Parathyroid adenoma (tissue), 2 donors: ENCODE results near the gene HGS.

ENCODE experiments used
- H2AFZ ChIP-seq: fragments of 300-600 bp; sonication (generic); one replicate; pipeline ENCODE4 v1.7.0; 2017; ENCODE audit warnings: antibody characterized with exemption, mild to moderate bottlenecking
- H3K27ac ChIP-seq: fragments of 300-600 bp; sonication (generic); one replicate; pipeline ENCODE4 v1.7.0; 2017
- H3K27me3 ChIP-seq: fragments of 300-600 bp; sonication (generic); one replicate; pipeline ENCODE4 v1.7.0; 2017; ENCODE audit warnings: low read length; ENCODE audit not compliant: control insufficient read depth, insufficient read depth
- H3K36me3 ChIP-seq: fragments of 300-600 bp; sonication (generic); one replicate; pipeline ENCODE4 v1.7.0; 2017; ENCODE audit warnings: low read length; ENCODE audit not compliant: control insufficient read depth, insufficient read depth
- H3K4me1 ChIP-seq: fragments of 300-600 bp; sonication (generic); one replicate; pipeline ENCODE4 v1.7.0; 2017; ENCODE audit warnings: control low read depth
- H3K4me2 ChIP-seq: fragments of 300-600 bp; sonication (generic); one replicate; pipeline ENCODE4 v1.7.0; 2017; ENCODE audit warnings: low read length
- H3K4me3 ChIP-seq: fragments of 300-600 bp; sonication (generic); one replicate; pipeline ENCODE4 v1.7.0; 2017; ENCODE audit warnings: low read depth, low read length
- H3K79me2 ChIP-seq: fragments of 300-600 bp; sonication (generic); one replicate; pipeline ENCODE4 v1.7.0; 2017; ENCODE audit warnings: control low read depth
- H3K9ac ChIP-seq: fragments of 300-600 bp; sonication (generic); one replicate; pipeline ENCODE4 v1.7.0; 2017; ENCODE audit warnings: mild to moderate bottlenecking
- H3K9me3 ChIP-seq: fragments of 300-600 bp; sonication (generic); one replicate; pipeline ENCODE4 v1.7.0; 2017; ENCODE audit warnings: low read length; ENCODE audit not compliant: control insufficient read depth
- CTCF ChIP-seq: fragments of 300-600 bp; sonication (generic); IDR thresholded peaks from one replicate; pipeline ENCODE4 v1.7.0; 2017; ENCODE audit warnings: antibody characterized with exemption, mild to moderate bottlenecking
- donor health status: primary hyperparathyroidism.

HGS gene

GRCh38 chr17:81710514-81711308 is 26.9 kb downstream of the HGS start:
- Histone ChIP-seq H3K36me3 (no peaks in the 10 kb centered on the region), H3K4me3 (peak overlapping the region; percentile 46), H3K27me3 (no peaks in the 10 kb centered on the region), H3K4me2 (peak overlapping the region; percentile 68), H3K9me3 (no peaks in the 10 kb centered on the region), H2AFZ (peak overlapping the region; percentile 29), H3K79me2 (peaks cover 14% of the 10 kb centered on the region), H3K27ac (peak overlapping the region; percentile 67), H3K9ac (no peak overlapping the region), H3K4me1 (peaks cover 30% of the 10 kb centered on the region)
- TF ChIP-seq CTCF: no peak

DNA sequence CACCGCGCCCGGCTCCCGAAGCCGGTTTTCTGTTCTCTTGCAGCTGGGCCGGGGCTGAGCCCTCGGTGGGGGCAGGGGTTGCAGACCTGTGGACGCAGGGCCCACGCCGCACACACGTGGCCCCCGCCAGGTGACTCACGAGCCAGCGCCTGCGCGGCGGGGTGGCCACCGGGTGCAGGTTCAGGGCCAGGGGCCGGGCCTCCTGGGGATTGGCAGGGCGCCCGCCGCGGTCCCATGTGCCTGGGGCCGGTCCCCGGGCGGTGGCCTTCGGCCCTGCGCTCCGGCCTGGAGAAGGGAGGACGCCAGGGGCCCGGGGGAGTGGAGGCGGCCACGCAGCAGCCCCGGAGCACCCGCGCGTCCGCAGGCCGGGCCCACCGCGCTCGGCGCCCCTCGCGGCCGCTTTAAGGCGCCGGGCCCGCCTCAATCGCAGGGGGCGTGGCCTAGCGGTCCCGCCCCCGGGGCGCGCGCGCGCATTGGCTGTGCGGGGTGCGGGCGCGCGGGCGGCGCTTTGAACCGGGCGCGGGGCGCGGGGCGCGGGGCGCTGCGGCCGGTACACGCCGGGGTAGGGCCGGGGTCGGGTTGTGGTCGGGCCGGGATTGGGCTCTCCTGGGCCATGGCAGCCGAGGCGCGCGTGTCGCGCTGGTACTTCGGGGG is 28.1 kb downstream of the HGS start, which contains the start of gene SLC25A10:
Gene SLC25A10 (plus strand): TSS at position 471 of the 654 bp plus-strand sequence. CDS start 143 bp downstream, at position 614.
- Histone ChIP-seq H3K9ac (peak within 1 kb of the TSS; percentile 91), H3K79me2 (peaks cover 14% of the 10 kb centered on the region), H3K4me1 (peaks cover 30% of the 10 kb centered on the region), H3K9me3 (no peaks in the 10 kb centered on the region), H3K4me3 (peak within 1 kb of the TSS; percentile 81), H3K27me3 (no peaks in the 10 kb centered on the region), H3K27ac (peak within 1 kb of the TSS; percentile 96), H3K4me2 (peak within 1 kb of the TSS; percentile 93), H2AFZ (peak within 1 kb of the TSS; percentile 86), H3K36me3 (no peaks in the 10 kb centered on the region)
- TF ChIP-seq CTCF: no peak

GRCh38 chr17:81712468-81713003 is 28.7 kb downstream of the HGS start:
- peak overlapping the region; percentile 91 for H3K9ac ChIP-seq
- H3K36me3 ChIP-seq: no peaks in the 10 kb centered on the region
- H3K4me3 ChIP-seq: peak overlapping the region; percentile 81
- peak overlapping the region; percentile 69 for H2AFZ ChIP-seq
- H3K79me2 ChIP-seq: peaks cover 14% of the 10 kb centered on the region
- peaks cover 30% of the 10 kb centered on the region for H3K4me1 ChIP-seq
- peak overlapping the region; percentile 93 for H3K4me2 ChIP-seq
- H3K9me3 ChIP-seq: no peaks in the 10 kb centered on the region
- no peaks in the 10 kb centered on the region for H3K27me3 ChIP-seq
- TF ChIP-seq CTCF: peak; percentile 30
- peak overlapping the region; percentile 96 for H3K27ac ChIP-seq

- peak overlapping the region; percentile 96 for H3K27ac ChIP-seq
Observed at GRCh38 chr17:81713004-81713555, 29.3 kb downstream of the HGS start.

More at GRCh38 chr17:81713004-81713555, 29.3 kb downstream of the HGS start:
- Histone ChIP-seq H3K4me3 (peak overlapping the region; percentile 81), H3K4me1 (peaks cover 30% of the 10 kb centered on the region), H3K4me2 (peak overlapping the region; percentile 93), H2AFZ (peak overlapping the region; percentile 69), H3K9ac (peak overlapping the region; percentile 91), H3K9me3 (no peaks in the 10 kb centered on the region), H3K27me3 (no peaks in the 10 kb centered on the region), H3K79me2 (peaks cover 14% of the 10 kb centered on the region), H3K36me3 (no peaks in the 10 kb centered on the region)
- TF ChIP-seq CTCF: no peak
